ENCODE data around the gene BMI1. TPM values are rescaled to one million over a fixed set of nuclear protein-coding genes. Genes with fewer than 3 reads are reported as not detected.
"Not testable (repeated sequence)": the region's sequence is repeated elsewhere in the genome, so short reads cannot be mapped to it uniquely, and the experiment has no call there.

The BMI1 gene
- total RNA-seq, 1 donor from 2014 or later = 24.2 TPM

- no peak for DNase-seq (ENCODE audit: extremely low read depth, low read depth, low spot score)
Measured at GRCh38 chr10:22338931-22339330, 18.0 kb downstream of the BMI1 start.

GRCh38 chr10:22339761-22340328 lies 18.9 kb downstream of the BMI1 start:
- no peak for DNase-seq (ENCODE audit: extremely low read depth, low read depth, low spot score)

- DNase-seq (ENCODE audit: extremely low read depth, low read depth, low spot score) = no peak
Measured at GRCh38 chr10:22340329-22341189, 19.7 kb downstream of the BMI1 start.

- no peak for DNase-seq (ENCODE audit: extremely low read depth, low read depth, low spot score)
Measured at GRCh38 chr10:22341190-22341925, 20.5 kb downstream of the BMI1 start.

GRCh38 chr10:22341926-22342196 lies 21.0 kb downstream of the BMI1 start:
- DNase-seq (ENCODE audit: extremely low read depth, low read depth, low spot score) = no peak

- no peak for DNase-seq (ENCODE audit: extremely low read depth, low read depth, low spot score)
Measured at GRCh38 chr10:22342421-22342820, 21.5 kb downstream of the BMI1 start.

GRCh38 chr10:22343731-22344130 lies 22.8 kb downstream of the BMI1 start:
- DNase-seq (ENCODE audit: extremely low read depth, low read depth, low spot score) = no peak

- no peak for DNase-seq (ENCODE audit: extremely low read depth, low read depth, low spot score)
Measured at GRCh38 chr10:22344249-22344648, 23.4 kb downstream of the BMI1 start.

GRCh38 chr10:22344781-22345300 lies 23.9 kb downstream of the BMI1 start:
- DNase-seq (ENCODE audit: extremely low read depth, low read depth, low spot score) = no peak

GRCh38 chr10:22345301-22346095 lies 24.6 kb downstream of the BMI1 start, which contains the start of gene SPAG6:
SPAG6 (plus strand) TSS chr10:22345496; CDS start chr10:22345612, 116 bp downstream.
- DNase-seq (ENCODE audit: extremely low read depth, low read depth, low spot score) = no peak

- no peak for DNase-seq (ENCODE audit: extremely low read depth, low read depth, low spot score)
Measured at GRCh38 chr10:22346096-22346661, 25.3 kb downstream of the BMI1 start.

GRCh38 chr10:22349755-22350154 lies 28.9 kb downstream of the BMI1 start:
- DNase-seq (ENCODE audit: extremely low read depth, low read depth, low spot score) = no peak

- no peak for DNase-seq (ENCODE audit: extremely low read depth, low read depth, low spot score)
Measured at GRCh38 chr10:22351131-22351703, 30.3 kb downstream of the BMI1 start.

- DNase-seq (ENCODE audit: extremely low read depth, low read depth, low spot score) = no peak
Measured at GRCh38 chr10:22356324-22356873, 35.5 kb downstream of the BMI1 start.

- DNase-seq (ENCODE audit: extremely low read depth, low read depth, low spot score) = not testable (repeated sequence)
Measured at GRCh38 chr10:22357770-22358169, 36.9 kb downstream of the BMI1 start.

- DNase-seq (ENCODE audit: extremely low read depth, low read depth, low spot score) = no peak
Measured at GRCh38 chr10:22363305-22363704, 42.4 kb downstream of the BMI1 start.

GRCh38 chr10:22364407-22365140 lies 43.7 kb downstream of the BMI1 start:
- DNase-seq (ENCODE audit: extremely low read depth, low read depth, low spot score) = no peak

GRCh38 chr10:22365233-22365632 lies 44.3 kb downstream of the BMI1 start:
- no peak for DNase-seq (ENCODE audit: extremely low read depth, low read depth, low spot score)

Measured in glomerular endothelial cell (primary cell).